SK-N-SH treated with all-trans-retinoic acid at 6 μM for 48 hours (cell line): ENCODE results near the gene LUC7L.

Experiments used
- ATAC-seq: fragments of 200-7000 bp; cut with Tn5 transposase; 3 replicates; pipeline ENCODE4 v1.9.1; 2020; ENCODE audit warnings: mild to moderate bottlenecking, moderate library complexity
- ARNTL ChIP-seq: fragments of 450-650 bp; formaldehyde crosslinking; IDR thresholded peaks from 2 replicates; pipeline ENCODE4 v1.5.0; 2020; ENCODE audit warnings: low read depth, mild to moderate bottlenecking, moderate library complexity, borderline replicate concordance
- BACH2 ChIP-seq: fragments of 250-450 bp; sonication (Bioruptor Pico); IDR thresholded peaks from 2 replicates; pipeline ENCODE4 v1.9.0; 2021; ENCODE audit warnings: mild to moderate bottlenecking, borderline replicate concordance
- CREB5 ChIP-seq: fragments of 250-450 bp; sonication (Bioruptor Pico); IDR thresholded peaks from 2 replicates; pipeline ENCODE4 v1.5.1; 2020; ENCODE audit warnings: low read depth, mild to moderate bottlenecking, moderate library complexity
- CSDC2 ChIP-seq: fragments of 250-450 bp; sonication (Bioruptor Pico); IDR thresholded peaks from 2 replicates; pipeline ENCODE4 v1.5.0; 2020; ENCODE audit warnings: mild to moderate bottlenecking, moderate library complexity
- CSRNP3 ChIP-seq: fragments of 250-450 bp; sonication (Bioruptor Pico); IDR thresholded peaks from 2 replicates; pipeline ENCODE4 v1.5.1; 2021; ENCODE audit warnings: mild to moderate bottlenecking, moderate library complexity
- ESRRG ChIP-seq: fragments of 250-450 bp; sonication (Bioruptor Pico); IDR thresholded peaks from 2 replicates; pipeline ENCODE4 v1.6.1; 2021; ENCODE audit warnings: mild to moderate bottlenecking
- GLIS3 ChIP-seq: fragments of 250-450 bp; sonication (Bioruptor Pico); IDR thresholded peaks from 2 replicates; pipeline ENCODE4 v1.5.0; 2020; ENCODE audit warnings: mild to moderate bottlenecking, moderate library complexity
- ISL1 ChIP-seq: fragments of 250-450 bp; sonication (Bioruptor Pico); IDR thresholded peaks from 2 replicates; pipeline ENCODE4 v2.1.2; 2022; ENCODE audit warnings: mild to moderate bottlenecking, moderate library complexity
- OSR1 ChIP-seq: fragments of 250-450 bp; sonication (Bioruptor Pico); IDR thresholded peaks from 2 replicates; pipeline ENCODE4 v1.8.0; 2022; ENCODE audit warnings: moderate library complexity, mild to moderate bottlenecking, inconsistent platforms
- PATZ1 ChIP-seq: fragments of 250-450 bp; sonication (Bioruptor Pico); IDR thresholded peaks from 2 replicates; pipeline ENCODE4 v1.8.0; 2020; ENCODE audit warnings: mild to moderate bottlenecking, moderate library complexity, borderline replicate concordance
- PPARA ChIP-seq: fragments of 250-450 bp; sonication (Bioruptor Pico); IDR thresholded peaks from 2 replicates; pipeline ENCODE4 v1.5.0; 2020; ENCODE audit warnings: mild to moderate bottlenecking, borderline replicate concordance
- RARB ChIP-seq: fragments of 250-450 bp; sonication (Bioruptor Pico); IDR thresholded peaks from 2 replicates; pipeline ENCODE4 v1.8.0; 2021; ENCODE audit warnings: mild to moderate bottlenecking, moderate library complexity
- TCF4 ChIP-seq: fragments of 250-450 bp; sonication (Bioruptor Pico); IDR thresholded peaks from 2 replicates; pipeline ENCODE4 v1.8.0; 2021; ENCODE audit warnings: mild to moderate bottlenecking, moderate library complexity, borderline replicate concordance
- TOX ChIP-seq: fragments of 250-450 bp; sonication (Bioruptor Pico); IDR thresholded peaks from 2 replicates; pipeline ENCODE4 v1.8.0; 2021; ENCODE audit warnings: mild to moderate bottlenecking, moderate library complexity, borderline replicate concordance
- TSHZ2 ChIP-seq: fragments of 250-450 bp; sonication (Bioruptor Pico); IDR thresholded peaks from 2 replicates; pipeline ENCODE4 v1.5.0; 2020; ENCODE audit warnings: mild to moderate bottlenecking, moderate library complexity
- ZC3H10 ChIP-seq: fragments of 250-450 bp; sonication (Bioruptor Pico); IDR thresholded peaks from 2 replicates; pipeline ENCODE4 v1.5.1; 2021; ENCODE audit warnings: mild to moderate bottlenecking, moderate library complexity
- ZFP3 ChIP-seq: fragments of 250-450 bp; sonication (Bioruptor Pico); IDR thresholded peaks from 2 replicates; pipeline ENCODE4 v1.5.0; 2020; ENCODE audit warnings: mild to moderate bottlenecking, moderate library complexity
- ZFP30 ChIP-seq: fragments of 450-650 bp; formaldehyde crosslinking; IDR thresholded peaks from 2 replicates; pipeline ENCODE4 v1.5.0; 2022; ENCODE audit warnings: mild to moderate bottlenecking, moderate library complexity
- ZNF565 ChIP-seq: fragments of 450-650 bp; formaldehyde crosslinking; conservative IDR thresholded peaks from 2 replicates; pipeline ENCODE4 v1.5.0; 2020; ENCODE audit warnings: low read depth, mild to moderate bottlenecking, moderate library complexity
- ZNF70 ChIP-seq: fragments of 450-650 bp; formaldehyde crosslinking; IDR thresholded peaks from 2 replicates; pipeline ENCODE4 v1.5.0; 2020; ENCODE audit warnings: mild to moderate bottlenecking, moderate library complexity
- ZNF8 ChIP-seq: fragments of 450-650 bp; formaldehyde crosslinking; IDR thresholded peaks from 2 replicates; pipeline ENCODE4 v1.5.0; 2020; ENCODE audit warnings: mild to moderate bottlenecking, moderate library complexity

Gene LUC7L

DNA sequence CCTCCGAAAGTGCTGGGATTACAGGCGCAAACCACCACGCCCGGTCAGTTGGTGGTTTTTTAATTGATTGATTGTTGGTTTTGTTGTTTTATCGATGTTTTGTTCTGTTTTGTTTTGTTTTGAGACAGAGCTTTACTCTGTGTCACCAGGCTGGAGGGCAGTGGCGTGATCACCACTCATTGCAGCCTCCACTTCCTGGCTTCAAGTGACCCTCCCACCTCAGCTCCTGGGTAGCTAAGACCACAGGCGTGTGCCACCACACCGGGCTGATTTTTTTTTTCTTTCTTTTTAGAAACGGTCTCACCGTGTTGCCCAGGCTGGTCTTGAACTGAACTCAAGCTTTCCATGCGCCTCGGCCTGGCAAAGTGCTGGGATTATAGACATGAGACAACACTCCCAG, 17.8 kb upstream of the LUC7L start:
- no peak for ATAC-seq
- no peak for TF ChIP-seq TCF4 (CRISPR knock-in tag)
- TF ChIP-seq ZFP30 (CRISPR knock-in tag) = no peak
- no peak for TF ChIP-seq CSRNP3
- no peak for TF ChIP-seq PPARA (CRISPR knock-in tag)
- no peak for TF ChIP-seq ZNF70 (CRISPR knock-in tag)
- no peak for TF ChIP-seq OSR1
- no peak for TF ChIP-seq ZFP3 (CRISPR knock-in tag)
- TF ChIP-seq BACH2 (CRISPR knock-in tag) = no peak
- no peak for TF ChIP-seq ZC3H10 (CRISPR knock-in tag)
- no peak for TF ChIP-seq ESRRG (CRISPR knock-in tag)
- no peak for TF ChIP-seq CREB5 (CRISPR knock-in tag)
- TF ChIP-seq ISL1 = no peak
- TF ChIP-seq, all 23 proteins: peak for 0

GRCh38 chr16:245105-245504, 15.9 kb upstream of the LUC7L start:
- no peak for ATAC-seq
- TF ChIP-seq ZNF8 (CRISPR knock-in tag) (no peak), OSR1 (no peak), TOX (CRISPR knock-in tag) (no peak), CSDC2 (no peak), TSHZ2 (CRISPR knock-in tag) (no peak), ESRRG (CRISPR knock-in tag) (no peak), PPARA (CRISPR knock-in tag) (no peak), CREB5 (CRISPR knock-in tag) (no peak), BACH2 (CRISPR knock-in tag) (no peak), PATZ1 (CRISPR knock-in tag) (no peak), ARNTL (CRISPR knock-in tag) (no peak), ZC3H10 (CRISPR knock-in tag) (no peak), ISL1 (no peak), RARB (no peak), CSRNP3 (no peak)

DNA sequence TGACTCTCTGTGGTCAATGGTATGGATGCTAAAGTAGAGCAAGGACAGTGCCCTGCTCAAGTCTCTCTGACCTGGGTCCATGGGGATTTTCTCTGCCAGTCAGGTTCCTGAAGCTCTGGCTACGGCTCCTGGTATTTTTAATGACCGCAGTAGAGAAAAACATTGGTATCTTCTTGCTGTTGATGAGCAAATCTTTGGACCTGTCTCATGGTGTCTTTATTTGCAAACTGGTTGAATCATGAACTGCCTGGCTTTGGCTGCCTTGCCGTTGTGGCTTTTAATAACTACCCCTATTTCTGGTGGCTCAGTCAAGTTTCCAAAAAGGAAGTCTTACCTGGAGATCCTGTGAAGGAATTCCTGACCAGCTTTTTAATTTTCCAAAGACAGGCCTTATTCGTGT, 14.1 kb upstream of the LUC7L start:
- no peak for ATAC-seq
- TF ChIP-seq ARNTL (CRISPR knock-in tag) = no peak
- TF ChIP-seq CREB5 (CRISPR knock-in tag) = no peak
- no peak for TF ChIP-seq ZNF565 (CRISPR knock-in tag)
- TF ChIP-seq TOX (CRISPR knock-in tag) = no peak
- no peak for TF ChIP-seq ZNF8 (CRISPR knock-in tag)
- no peak for TF ChIP-seq PPARA (CRISPR knock-in tag)
- TF ChIP-seq PATZ1 (CRISPR knock-in tag) = no peak
- TF ChIP-seq TCF4 (CRISPR knock-in tag) = no peak
- TF ChIP-seq GLIS3 (CRISPR knock-in tag) = no peak
- no peak for TF ChIP-seq ZNF70 (CRISPR knock-in tag)
- TF ChIP-seq ZFP30 (CRISPR knock-in tag) = no peak
- no peak for TF ChIP-seq BACH2 (CRISPR knock-in tag)
- no peak for TF ChIP-seq ESRRG (CRISPR knock-in tag)
- no peak for TF ChIP-seq CSDC2
- no peak for TF ChIP-seq ISL1
- no peak for TF ChIP-seq ZFP3 (CRISPR knock-in tag)
